GM18499 (cell line): ENCODE results near the gene SPHK1.

Experiments
- ATAC-seq: cut with Tn5 transposase; IDR thresholded peaks from one replicate; pipeline ENCODE4 v1.9.1; 2021; ENCODE audit warnings: moderate number of reproducible peaks; ENCODE audit not compliant: insufficient read depth, unreplicated experiment

The SPHK1 gene

DNA sequence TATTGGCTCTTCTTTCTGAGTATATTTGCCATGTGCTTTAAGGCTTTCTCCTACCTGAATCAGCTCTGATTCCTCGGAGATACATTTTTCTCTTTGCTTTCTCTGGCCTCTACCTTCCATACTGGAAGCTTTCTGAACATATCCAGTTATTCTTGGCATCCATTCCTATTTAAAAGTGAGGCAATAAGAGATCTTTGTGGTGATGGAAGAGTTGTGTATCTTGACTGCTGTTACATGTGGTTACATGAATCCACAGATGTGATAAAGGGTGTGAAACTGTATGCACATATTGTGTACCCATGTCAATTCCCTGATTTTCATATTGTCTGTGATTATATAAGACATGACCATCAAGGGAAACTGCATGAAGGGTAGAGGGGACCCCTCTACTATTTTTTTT lies 44.1 kb downstream of the SPHK1 start:
- ATAC-seq, result no peak

DNA sequence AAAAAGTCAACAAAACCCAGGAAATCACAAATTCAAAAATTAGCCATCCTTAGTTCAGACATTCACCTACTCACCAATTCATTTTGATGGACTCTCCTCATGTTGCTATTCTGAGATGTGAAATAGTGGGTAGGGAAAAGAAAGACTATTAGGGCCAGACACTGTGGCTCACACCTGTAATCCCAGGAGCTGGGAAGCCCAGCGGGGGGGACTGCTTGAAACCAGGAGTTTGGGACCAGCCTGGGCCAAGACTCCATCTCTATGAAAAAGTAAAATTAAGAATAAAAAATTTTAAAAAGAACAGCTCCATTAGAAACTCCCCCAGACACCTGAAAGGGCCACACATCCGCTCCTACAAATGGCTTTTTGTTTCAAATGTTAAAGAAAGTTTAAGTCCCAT lies 47.1 kb downstream of the SPHK1 start:
- ATAC-seq, result no peak

DNA sequence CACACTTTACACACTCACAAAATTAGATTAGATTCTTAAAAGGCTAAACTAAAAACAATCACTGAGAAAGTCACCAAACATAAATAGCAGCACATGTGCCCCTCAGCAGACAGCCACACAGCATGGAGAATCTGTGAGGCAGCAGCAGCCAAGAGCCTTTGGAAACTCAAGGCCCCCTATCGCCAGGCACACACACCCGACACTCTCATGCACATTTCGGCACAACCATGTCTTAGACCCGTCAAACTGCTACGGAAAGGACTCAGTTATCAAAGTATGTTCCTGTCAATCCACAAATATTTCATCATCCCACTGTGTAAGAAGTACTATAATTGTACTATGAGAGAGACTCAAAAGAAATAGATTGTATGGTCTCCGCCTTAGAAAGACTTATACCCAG lies 47.6 kb downstream of the SPHK1 start:
- no peak for ATAC-seq

DNA sequence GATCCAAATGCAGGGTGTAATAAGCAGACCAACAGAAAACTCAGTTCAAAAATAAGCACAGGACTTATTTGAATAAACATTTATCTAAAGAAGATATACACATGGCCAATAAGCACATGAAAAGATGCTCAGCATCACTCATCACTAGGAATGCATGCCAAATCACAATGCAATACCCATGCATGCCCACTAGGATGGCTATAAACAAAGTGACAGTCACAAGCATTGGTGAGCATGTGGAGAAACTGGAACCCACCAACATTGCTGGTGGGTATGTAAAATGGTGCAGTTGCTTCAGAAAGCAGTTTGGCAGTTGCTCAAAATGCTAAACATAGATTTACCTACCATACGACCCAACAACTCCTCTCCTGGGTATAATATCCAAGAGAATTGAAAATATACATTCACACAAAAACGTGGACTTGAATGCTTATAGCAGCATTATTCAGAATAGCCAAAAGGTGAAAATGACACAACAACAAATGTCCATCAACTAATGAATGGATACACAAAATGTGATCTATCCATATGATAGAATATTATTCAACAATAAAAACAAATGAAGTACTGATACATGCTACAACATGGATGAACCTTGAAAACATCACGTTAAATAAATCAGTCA lies 48.4 kb downstream of the SPHK1 start:
- ATAC-seq, result no peak

DNA sequence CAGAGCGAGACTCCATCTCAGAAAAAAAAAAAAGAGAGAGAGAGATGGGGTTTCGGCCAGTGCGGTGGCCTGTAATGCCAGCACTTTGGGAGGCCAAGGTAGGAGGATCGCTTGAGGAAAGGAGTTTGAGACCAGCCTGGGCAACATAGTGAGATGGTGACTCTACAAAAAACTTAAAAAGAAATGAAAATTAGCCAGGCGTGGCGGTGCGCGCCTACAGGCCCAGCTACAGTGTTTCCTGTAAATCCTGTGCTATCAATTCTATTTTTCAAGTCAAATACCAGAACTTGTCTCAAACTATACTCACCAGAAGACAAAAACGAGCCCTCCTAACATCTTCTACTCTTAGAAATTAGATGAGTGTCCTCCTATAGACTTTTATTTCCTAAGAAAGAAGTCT lies 49.3 kb downstream of the SPHK1 start:
- ATAC-seq, result no peak

DNA sequence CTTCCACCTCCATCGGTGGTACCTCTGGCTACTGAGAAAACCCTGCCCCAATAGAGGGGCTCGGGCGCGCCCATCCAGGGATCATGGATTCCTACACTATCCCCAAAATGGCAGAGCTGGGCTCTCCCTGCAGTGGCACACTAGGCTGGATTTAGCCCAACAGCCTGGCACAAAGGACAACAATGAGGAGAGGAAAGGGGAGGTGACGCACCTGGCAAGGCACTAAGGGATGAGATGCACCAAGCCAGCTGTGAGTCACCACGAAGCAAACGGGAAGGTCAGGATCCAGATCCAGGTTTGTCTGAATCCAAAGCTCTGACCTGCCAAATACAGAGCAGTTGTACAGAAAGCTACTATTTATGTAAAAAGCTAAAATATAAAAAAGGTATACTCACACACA lies 50.5 kb downstream of the SPHK1 start:
- ATAC-seq, result no peak

DNA sequence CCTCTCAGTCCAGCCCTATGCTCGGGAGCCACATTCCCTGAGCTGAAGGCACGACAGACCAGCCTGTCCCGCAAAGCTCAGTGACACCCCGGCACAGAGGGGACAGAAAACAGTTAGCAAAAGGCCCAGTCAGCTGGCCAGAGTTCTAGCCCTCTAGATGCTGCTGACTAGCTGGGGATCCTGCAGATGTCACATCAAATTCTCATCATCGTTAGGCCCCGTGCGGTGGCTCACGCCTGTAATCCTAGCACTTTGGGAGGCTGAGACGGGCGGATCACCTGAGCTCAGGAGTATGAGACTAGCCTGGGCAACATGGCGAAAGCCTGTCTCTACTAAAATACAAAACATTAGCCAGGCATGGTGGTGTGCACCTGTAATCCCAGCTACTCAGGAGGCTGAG lies 51.3 kb downstream of the SPHK1 start:
- no peak for ATAC-seq
